ENCODE data around the gene AUH. TPM values are rescaled to one million over a fixed set of nuclear protein-coding genes. Genes with fewer than 3 reads are reported as not detected.

Gene AUH
- total and polyA plus RNA-seq, 2 donors (not counting 1 experiment from before 2014, with no cell fraction given), result 11.3 to 55.5 TPM

DNA sequence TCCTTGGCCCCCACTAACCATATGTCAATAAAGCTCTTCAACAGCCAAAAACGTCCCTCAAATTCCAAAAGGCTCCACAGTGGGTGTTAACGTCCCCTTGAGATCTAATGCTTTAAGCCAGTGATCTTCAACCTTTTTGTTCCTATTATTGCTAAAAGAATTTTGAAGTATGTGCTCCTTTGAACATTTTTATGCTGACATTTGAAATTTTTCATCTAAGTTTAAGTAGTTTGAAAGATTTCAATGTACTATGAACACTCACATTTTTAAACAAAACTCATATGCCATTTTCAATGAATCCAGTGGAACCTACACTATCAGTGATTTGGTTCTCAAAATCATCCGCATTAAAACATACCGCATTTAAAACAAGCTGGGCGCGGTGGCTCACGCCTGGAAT, 29.9 kb downstream of the AUH start:
- Histone ChIP-seq H3K79me2 (ENCODE audit: control insufficient read depth, insufficient read depth, low read length) (no peaks in the 10 kb centered on the region), H4K20me1 (ENCODE audit: control insufficient read depth, extremely low read depth, insufficient read depth, low read length) (no peaks in the 10 kb centered on the region), H3K36me3 (ENCODE audit: control insufficient read depth, insufficient read depth, low read length) (no peaks in the 10 kb centered on the region), H3K27ac (ENCODE audit: insufficient read depth, low read length) (no peak overlapping the region), H3K27me3 (ENCODE audit: control insufficient read depth, insufficient read depth, low read length) (no peaks in the 10 kb centered on the region), H3K4me3 (replicated peaks in 1 of 4; ENCODE audit: control extremely low read depth in 1 of 4, insufficient read depth in 1 of 4, low read depth in 3 of 4, low read length in 4 of 4) (no peak overlapping the region), H3K9ac (ENCODE audit: insufficient read depth, low read length) (no peak overlapping the region), H3K9me3 (ENCODE audit: control insufficient read depth, insufficient read depth, low read depth, low read length) (no peaks in the 10 kb centered on the region), H2AFZ (ENCODE audit: low read length) (no peak overlapping the region), H3K4me1 (ENCODE audit: control insufficient read depth, extremely low read depth, insufficient read depth, low read length) (no peaks in the 10 kb centered on the region), H3K4me2 (ENCODE audit: extremely low read depth, insufficient read depth, low read length) (no peak overlapping the region)
- no peak for DNase-seq (ENCODE audit: low read depth in 2 of 2)
- TF ChIP-seq, protein P1, sequence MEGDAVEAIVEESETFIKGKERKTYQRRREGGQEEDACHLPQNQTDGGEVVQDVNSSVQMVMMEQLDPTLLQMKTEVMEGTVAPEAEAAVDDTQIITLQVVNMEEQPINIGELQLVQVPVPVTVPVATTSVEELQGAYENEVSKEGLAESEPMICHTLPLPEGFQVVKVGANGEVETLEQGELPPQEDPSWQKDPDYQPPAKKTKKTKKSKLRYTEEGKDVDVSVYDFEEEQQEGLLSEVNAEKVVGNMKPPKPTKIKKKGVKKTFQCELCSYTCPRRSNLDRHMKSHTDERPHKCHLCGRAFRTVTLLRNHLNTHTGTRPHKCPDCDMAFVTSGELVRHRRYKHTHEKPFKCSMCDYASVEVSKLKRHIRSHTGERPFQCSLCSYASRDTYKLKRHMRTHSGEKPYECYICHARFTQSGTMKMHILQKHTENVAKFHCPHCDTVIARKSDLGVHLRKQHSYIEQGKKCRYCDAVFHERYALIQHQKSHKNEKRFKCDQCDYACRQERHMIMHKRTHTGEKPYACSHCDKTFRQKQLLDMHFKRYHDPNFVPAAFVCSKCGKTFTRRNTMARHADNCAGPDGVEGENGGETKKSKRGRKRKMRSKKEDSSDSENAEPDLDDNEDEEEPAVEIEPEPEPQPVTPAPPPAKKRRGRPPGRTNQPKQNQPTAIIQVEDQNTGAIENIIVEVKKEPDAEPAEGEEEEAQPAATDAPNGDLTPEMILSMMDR (conservative IDR thresholded peaks at IDR 0.05 in 1 of 2, IDR thresholded peaks at IDR 0.05 in 1 of 2; ENCODE audit: low read depth in 1 of 2, low read length in 2 of 2), result no peak
- TF ChIP-seq EZH2 (IDR thresholded peaks at IDR 0.05; ENCODE audit: low read length, missing control alignments), result no peak

DNA sequence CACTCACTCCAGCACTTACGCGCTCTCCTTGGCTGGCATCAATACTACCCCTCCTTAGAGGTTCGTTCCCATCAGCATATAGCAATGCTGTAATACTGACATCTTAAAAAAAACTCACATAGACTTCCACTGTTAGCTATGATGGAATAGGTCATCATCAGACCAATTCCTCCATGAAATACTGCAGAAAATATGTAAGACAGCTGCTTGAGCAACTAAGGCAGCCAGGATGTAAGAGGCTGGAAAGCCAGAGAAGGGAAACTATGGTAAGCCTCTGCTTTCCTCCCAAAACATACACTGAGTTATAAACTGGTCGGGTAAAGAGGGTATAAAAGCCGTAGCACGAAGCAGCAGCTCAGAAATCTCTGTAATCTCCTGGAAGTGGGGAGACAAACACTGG, 33.5 kb downstream of the AUH start:
- TF ChIP-seq, protein P1 (conservative IDR thresholded peaks at IDR 0.05 in 1 of 2, IDR thresholded peaks at IDR 0.05 in 1 of 2; ENCODE audit: low read depth in 1 of 2, low read length in 2 of 2), result no peak
- TF ChIP-seq EZH2 (IDR thresholded peaks at IDR 0.05; ENCODE audit: low read length, missing control alignments), result no peak
- no peak for DNase-seq (ENCODE audit: low read depth in 2 of 2)
- Histone ChIP-seq H3K27ac (ENCODE audit: insufficient read depth, low read length) (no peak overlapping the region), H3K9me3 (ENCODE audit: control insufficient read depth, insufficient read depth, low read depth, low read length) (no peaks in the 10 kb centered on the region), H3K36me3 (ENCODE audit: control insufficient read depth, insufficient read depth, low read length) (no peaks in the 10 kb centered on the region), H3K4me3 (replicated peaks in 1 of 4; ENCODE audit: control extremely low read depth in 1 of 4, insufficient read depth in 1 of 4, low read depth in 3 of 4, low read length in 4 of 4) (no peak overlapping the region), H3K4me1 (ENCODE audit: control insufficient read depth, extremely low read depth, insufficient read depth, low read length) (no peaks in the 10 kb centered on the region), H3K4me2 (ENCODE audit: extremely low read depth, insufficient read depth, low read length) (no peak overlapping the region), H4K20me1 (ENCODE audit: control insufficient read depth, extremely low read depth, insufficient read depth, low read length) (no peaks in the 10 kb centered on the region), H3K9ac (ENCODE audit: insufficient read depth, low read length) (no peak overlapping the region), H3K27me3 (ENCODE audit: control insufficient read depth, insufficient read depth, low read length) (no peaks in the 10 kb centered on the region), H2AFZ (ENCODE audit: low read length) (no peak overlapping the region), H3K79me2 (ENCODE audit: control insufficient read depth, insufficient read depth, low read length) (no peaks in the 10 kb centered on the region)

DNA sequence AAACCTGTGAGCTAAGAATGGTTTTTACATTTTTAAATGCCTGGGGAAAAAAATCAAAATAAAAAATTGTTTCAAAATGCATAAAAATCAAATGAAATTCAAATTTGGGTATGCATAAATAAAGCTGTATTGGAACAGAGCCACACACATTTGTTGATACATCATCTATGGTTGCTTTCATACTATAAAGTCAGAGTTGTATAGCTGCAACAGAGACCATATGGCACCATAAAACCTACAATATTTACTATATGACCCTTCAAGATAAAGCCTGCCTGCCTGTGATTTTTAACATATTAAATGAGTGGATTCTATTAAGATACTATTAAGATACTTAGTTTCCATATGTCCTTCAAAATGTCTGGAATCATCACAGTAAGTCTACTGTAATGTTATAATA, 40.0 kb downstream of the AUH start:
- Histone ChIP-seq H3K9ac (ENCODE audit: insufficient read depth, low read length) (no peak overlapping the region), H3K27me3 (ENCODE audit: control insufficient read depth, insufficient read depth, low read length) (no peaks in the 10 kb centered on the region), H3K36me3 (ENCODE audit: control insufficient read depth, insufficient read depth, low read length) (no peaks in the 10 kb centered on the region), H4K20me1 (ENCODE audit: control insufficient read depth, extremely low read depth, insufficient read depth, low read length) (no peaks in the 10 kb centered on the region), H3K4me2 (ENCODE audit: extremely low read depth, insufficient read depth, low read length) (no peak overlapping the region), H3K4me3 (replicated peaks in 1 of 4; ENCODE audit: control extremely low read depth in 1 of 4, insufficient read depth in 1 of 4, low read depth in 3 of 4, low read length in 4 of 4) (no peak overlapping the region), H3K9me3 (ENCODE audit: control insufficient read depth, insufficient read depth, low read depth, low read length) (no peaks in the 10 kb centered on the region), H3K27ac (ENCODE audit: insufficient read depth, low read length) (no peak overlapping the region), H3K79me2 (ENCODE audit: control insufficient read depth, insufficient read depth, low read length) (no peaks in the 10 kb centered on the region), H3K4me1 (ENCODE audit: control insufficient read depth, extremely low read depth, insufficient read depth, low read length) (no peaks in the 10 kb centered on the region), H2AFZ (ENCODE audit: low read length) (no peak overlapping the region)
- DNase-seq (ENCODE audit: low read depth in 2 of 2), result no peak
- TF ChIP-seq, protein P1 (conservative IDR thresholded peaks at IDR 0.05 in 1 of 2, IDR thresholded peaks at IDR 0.05 in 1 of 2; ENCODE audit: low read depth in 1 of 2, low read length in 2 of 2), result no peak
- no peak for TF ChIP-seq EZH2 (IDR thresholded peaks at IDR 0.05; ENCODE audit: low read length, missing control alignments)

All from fibroblast of lung (primary cell).